Left ventricle myocardium inferior (tissue), 1 donor: ENCODE results near the gene GPRASP1. TPM values are rescaled to one million over a fixed set of nuclear protein-coding genes. Genes with fewer than 3 reads are reported as not detected.

ENCODE experiments used
- DNase-seq: peaks from one replicate; pipeline ENCODE4 v3.0.0-alpha.2; 2020
- H3K27ac ChIP-seq: fragments of 200-600 bp; replicated peaks from 2 replicates; pipeline ENCODE4 v1.8.0; 2021
- H3K27me3 ChIP-seq: fragments of 200-600 bp; 2 replicates; pipeline ENCODE4 v1.8.0; 2021; ENCODE audit warnings: low read depth
- H3K36me3 ChIP-seq: fragments of 200-600 bp; 2 replicates; pipeline ENCODE4 v1.8.0; 2021
- H3K4me1 ChIP-seq: fragments of 200-600 bp; 2 replicates; pipeline ENCODE4 v1.8.0; 2021
- H3K4me3 ChIP-seq: fragments of 200-600 bp; 2 replicates; pipeline ENCODE4 v1.8.0; 2021; ENCODE audit warnings: mild to moderate bottlenecking, moderate library complexity
- H3K9me3 ChIP-seq: fragments of 200-600 bp; replicated peaks from 2 replicates; pipeline ENCODE4 v1.8.0; 2021
- CTCF ChIP-seq: fragments of 200-600 bp; IDR thresholded peaks from 2 replicates; pipeline ENCODE4 v1.8.0; 2021; ENCODE audit warnings: antibody characterized with exemption, mild to moderate bottlenecking, borderline replicate concordance
- intact Hi-C: fragments of 100-400 bp; cut with micrococcal nuclease; formaldehyde crosslinking; loops from one replicate; pipeline ENCODE4 v1.11.0; 2022
- total RNA-seq: library from RNA; stranded (reverse); fragmentation: NEBNext Ultra II Directional; extraction: Animal tissue kit (Norgen Biotek cat#: 25700); gene quantifications from one replicate; pipeline ENCODE4 v1.2.1, GENCODE V29; 2021
- donor health status: DM: no; HTN: yes; CAD: no; lungs with severe emphysema.

Gene GPRASP1
- total RNA-seq, 1 donor from 2014 or later, result 4.7 TPM

- Histone ChIP-seq H3K4me3 (no peak overlapping the region), H3K4me1 (no peaks in the 10 kb centered on the region), H3K27me3 (no peaks in the 10 kb centered on the region), H3K36me3 (no peaks in the 10 kb centered on the region), H3K9me3 (peaks cover 6% of the 10 kb centered on the region), H3K27ac (no peak overlapping the region)
- TF ChIP-seq CTCF, result no peak
- no peak for DNase-seq
- intact Hi-C loops, result no loop called here
Measured at GRCh38 chrX:102627640-102628039, 23.6 kb upstream of the GPRASP1 start.

- H3K27ac ChIP-seq, result no peak overlapping the region
- intact Hi-C loops, result no loop called here
- no peak for DNase-seq
- H3K4me3 ChIP-seq, result no peak overlapping the region
- H3K9me3 ChIP-seq, result peaks cover 7% of the 10 kb centered on the region
- no peak for TF ChIP-seq CTCF
- H3K4me1 ChIP-seq, result no peaks in the 10 kb centered on the region
- H3K36me3 ChIP-seq, result no peaks in the 10 kb centered on the region
- H3K27me3 ChIP-seq, result no peaks in the 10 kb centered on the region
Measured at GRCh38 chrX:102637561-102637960, 13.7 kb upstream of the GPRASP1 start.

DNA sequence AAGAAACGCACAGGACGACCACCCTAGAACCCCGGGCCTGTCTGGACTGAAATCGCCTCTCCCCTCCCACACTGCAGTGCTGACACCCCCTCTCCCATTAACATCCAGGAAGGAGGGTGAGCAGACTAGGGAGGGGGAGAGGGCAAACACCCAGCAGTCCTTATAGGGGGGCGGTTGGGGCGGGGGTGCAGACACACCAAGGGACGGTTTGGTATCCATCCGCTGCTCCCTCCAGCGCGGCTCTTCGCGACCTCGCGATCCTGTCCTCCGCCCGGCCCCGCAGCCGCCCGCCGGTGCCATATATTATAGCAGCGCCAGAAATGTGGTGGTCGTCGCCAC is 411 bp upstream of the GPRASP1 start:
- intact Hi-C loops, result no loop called here
- DNase-seq, result no peak
- Histone ChIP-seq H3K4me3 (peak overlapping the region; percentile 76), H3K27me3 (no peaks in the 10 kb centered on the region), H3K9me3 (no peaks in the 10 kb centered on the region), H3K27ac (peak overlapping the region; percentile 67), H3K36me3 (no peaks in the 10 kb centered on the region), H3K4me1 (peaks cover 12% of the 10 kb centered on the region)
- TF ChIP-seq CTCF, result no peak

GRCh38 chrX:102652031-102652688 is 877 bp downstream of the GPRASP1 start:
- Histone ChIP-seq H3K27me3 (no peaks in the 10 kb centered on the region), H3K9me3 (no peaks in the 10 kb centered on the region), H3K4me1 (peaks cover 12% of the 10 kb centered on the region), H3K27ac (peak overlapping the region; percentile 67), H3K36me3 (no peaks in the 10 kb centered on the region), H3K4me3 (peak overlapping the region; percentile 76)
- no peak for DNase-seq
- intact Hi-C loops, result no loop called here
- TF ChIP-seq CTCF, result peak; percentile 64

DNA sequence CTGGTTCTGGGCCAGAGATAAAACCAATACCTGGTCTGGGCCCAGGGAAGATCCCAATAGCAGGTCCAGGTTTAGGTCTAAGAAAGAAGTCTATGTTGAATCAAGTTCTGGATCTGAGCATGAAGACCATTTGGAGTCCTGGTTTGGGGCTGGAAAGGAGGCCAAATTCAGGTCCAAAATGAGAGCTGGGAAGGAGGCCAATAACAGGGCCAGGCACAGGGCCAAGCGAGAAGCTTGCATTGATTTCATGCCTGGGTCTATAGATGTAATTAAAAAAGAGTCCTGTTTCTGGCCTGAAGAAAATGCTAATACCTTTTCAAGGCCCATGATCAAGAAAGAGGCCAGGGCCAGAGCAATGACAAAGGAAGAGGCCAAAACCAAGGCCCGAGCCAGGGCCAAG is 3.4 kb downstream of the GPRASP1 start:
- Histone ChIP-seq H3K36me3 (no peaks in the 10 kb centered on the region), H3K4me1 (peaks cover 22% of the 10 kb centered on the region), H3K4me3 (no peak overlapping the region), H3K9me3 (no peaks in the 10 kb centered on the region), H3K27me3 (no peaks in the 10 kb centered on the region), H3K27ac (no peak overlapping the region)
- peak; percentile 29 for DNase-seq
- intact Hi-C loops, result no loop called here
- TF ChIP-seq CTCF, result no peak
